HG02642 (cell line): ENCODE results near the gene TMEM151B.
"Not testable (repeated sequence)": the region's sequence is repeated elsewhere in the genome, so short reads cannot be mapped to it uniquely, and the experiment has no call there.

ENCODE experiments used
- ATAC-seq: cut with Tn5 transposase; IDR thresholded peaks from one replicate; pipeline ENCODE4 v1.9.1; 2021; ENCODE audit warnings: mild to moderate bottlenecking; ENCODE audit not compliant: unreplicated experiment, poor library complexity

The TMEM151B gene

GRCh38 chr6:44317136-44317631 lies 46.9 kb downstream of the TMEM151B start:
- not testable (repeated sequence) for ATAC-seq

DNA sequence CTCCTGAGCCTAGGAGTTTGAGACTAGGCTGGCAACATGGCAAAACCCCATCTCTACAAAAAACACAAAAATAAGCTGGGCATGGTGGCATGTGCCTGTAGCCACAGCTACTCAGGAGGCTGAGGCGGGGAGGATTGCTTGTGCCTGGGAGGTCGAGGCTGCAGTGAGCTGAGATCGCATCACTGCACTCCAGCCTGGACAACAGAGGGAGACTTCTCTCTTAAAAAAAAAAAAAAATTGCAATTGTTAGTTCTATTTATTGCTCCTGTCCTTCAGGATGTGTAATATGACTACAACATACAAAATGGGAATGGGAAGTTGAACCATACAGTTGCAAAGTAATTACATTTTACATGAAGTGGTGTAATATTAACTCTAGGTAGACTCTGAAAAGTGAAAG lies 51.0 kb downstream of the TMEM151B start:
- no peak for ATAC-seq

DNA sequence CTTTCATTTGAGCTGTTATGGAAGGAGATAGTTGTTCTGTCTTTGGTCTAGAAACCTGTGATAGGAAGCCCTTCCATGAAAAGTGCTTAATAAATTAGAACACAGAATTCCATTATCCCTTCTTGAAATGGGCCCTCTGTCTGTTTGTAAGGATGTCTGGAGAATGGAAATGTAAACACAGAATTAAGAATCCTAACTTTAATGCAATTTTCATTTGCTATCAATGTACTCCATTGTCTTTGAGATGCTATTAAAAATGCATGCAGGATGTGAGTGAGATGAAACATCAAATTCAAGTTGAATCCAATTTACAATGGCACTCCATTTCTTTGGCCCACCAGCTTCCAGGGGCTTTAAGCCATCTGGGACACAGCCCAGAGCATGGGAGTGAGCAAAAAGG lies 56.8 kb downstream of the TMEM151B start:
- no peak for ATAC-seq

DNA sequence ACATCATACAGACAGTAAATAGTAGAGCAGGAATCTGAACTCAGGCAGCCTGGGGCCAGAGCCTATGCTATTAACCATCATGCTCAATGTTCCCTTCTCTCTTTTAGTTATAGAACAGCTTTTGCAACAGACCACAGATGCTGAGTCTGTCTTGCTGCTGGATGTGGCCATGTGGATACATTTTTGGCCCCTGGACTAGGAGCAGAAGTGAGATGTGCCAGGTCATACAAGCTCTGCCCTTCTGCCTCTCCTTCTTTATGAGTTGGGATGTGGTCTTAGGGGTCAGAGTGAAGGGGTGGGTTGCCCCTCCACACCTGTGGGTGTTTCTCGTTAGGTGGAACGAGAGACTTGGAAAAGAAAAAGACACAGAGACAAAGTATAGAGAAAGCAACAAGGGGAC lies 57.5 kb downstream of the TMEM151B start:
- ATAC-seq: no peak

DNA sequence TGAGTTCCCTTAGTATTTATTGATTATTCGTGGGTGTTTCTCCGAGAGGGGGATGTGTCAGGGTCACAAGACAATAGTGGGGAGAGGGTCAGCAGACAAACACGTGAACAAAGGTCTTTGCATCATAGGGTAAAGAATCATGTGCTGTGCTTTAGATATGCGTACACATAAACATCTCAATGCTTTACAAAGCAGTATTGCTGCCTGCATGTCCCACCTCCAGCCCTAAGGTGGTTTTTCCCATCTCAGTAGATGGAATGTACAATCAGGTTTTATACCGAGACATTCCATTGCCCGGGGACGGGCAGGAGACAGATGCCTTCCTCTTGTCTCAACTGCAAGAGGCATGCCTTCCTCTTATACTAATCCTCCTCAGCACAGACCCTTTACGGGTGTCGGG lies 58.0 kb downstream of the TMEM151B start:
- not testable (repeated sequence) for ATAC-seq

- ATAC-seq: no peak
These were observed 59.6 kb downstream of the TMEM151B start for GRCh38 chr6:44329858-44330257.

GRCh38 chr6:44332585-44332984 lies 62.3 kb downstream of the TMEM151B start:
- no peak for ATAC-seq

- no peak for ATAC-seq
These were observed 63.1 kb downstream of the TMEM151B start for GRCh38 chr6:44333273-44333919.

- ATAC-seq: no peak
These were observed 63.7 kb downstream of the TMEM151B start for GRCh38 chr6:44333942-44334341.

GRCh38 chr6:44335631-44336030 lies 65.4 kb downstream of the TMEM151B start:
- no peak for ATAC-seq

DNA sequence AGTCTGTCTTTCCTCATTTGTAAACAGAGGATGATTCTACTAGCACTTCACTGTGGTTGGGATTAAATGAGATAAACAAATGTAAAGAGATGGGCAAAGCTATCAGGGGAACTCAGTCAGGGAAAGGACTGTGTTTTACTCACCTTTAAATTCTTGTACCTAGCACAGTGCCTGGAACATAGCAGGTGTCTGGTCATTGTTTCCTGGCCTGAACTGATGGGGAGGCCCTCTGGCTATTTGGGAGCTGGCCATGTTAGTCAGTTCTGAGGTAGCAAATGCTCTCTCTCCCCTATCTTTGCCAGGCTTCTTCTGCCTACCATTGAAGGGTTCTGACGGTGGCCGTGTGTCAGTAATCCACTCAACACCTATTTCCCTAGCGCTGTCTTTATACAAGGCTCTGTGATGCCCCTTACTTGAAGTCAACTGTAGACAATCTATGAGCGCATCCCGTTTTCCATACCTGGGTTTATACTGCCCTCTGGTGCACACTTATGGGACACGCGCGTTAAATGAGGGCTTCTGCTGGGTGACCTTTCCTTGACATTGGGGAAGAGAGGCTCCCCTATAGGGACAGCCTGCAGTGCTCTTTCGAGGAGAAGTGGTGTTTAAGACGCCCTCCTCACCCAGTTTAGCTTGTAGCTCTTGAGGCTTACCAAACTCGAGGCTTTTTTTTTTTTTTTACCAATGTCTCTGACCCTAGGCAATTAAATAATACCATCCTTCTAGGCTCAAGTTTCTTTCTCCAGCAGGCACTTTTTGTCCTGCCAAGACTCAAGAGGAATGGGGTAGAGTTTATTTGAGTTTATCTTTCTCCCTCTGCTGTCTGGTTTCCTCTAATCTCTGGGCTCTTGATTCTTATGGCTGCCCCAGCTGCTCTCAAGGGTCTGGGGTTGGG lies 68.2 kb downstream of the TMEM151B start:
- peak; percentile 64 for ATAC-seq

GRCh38 chr6:44339301-44339700 lies 69.1 kb downstream of the TMEM151B start:
- ATAC-seq: no peak

DNA sequence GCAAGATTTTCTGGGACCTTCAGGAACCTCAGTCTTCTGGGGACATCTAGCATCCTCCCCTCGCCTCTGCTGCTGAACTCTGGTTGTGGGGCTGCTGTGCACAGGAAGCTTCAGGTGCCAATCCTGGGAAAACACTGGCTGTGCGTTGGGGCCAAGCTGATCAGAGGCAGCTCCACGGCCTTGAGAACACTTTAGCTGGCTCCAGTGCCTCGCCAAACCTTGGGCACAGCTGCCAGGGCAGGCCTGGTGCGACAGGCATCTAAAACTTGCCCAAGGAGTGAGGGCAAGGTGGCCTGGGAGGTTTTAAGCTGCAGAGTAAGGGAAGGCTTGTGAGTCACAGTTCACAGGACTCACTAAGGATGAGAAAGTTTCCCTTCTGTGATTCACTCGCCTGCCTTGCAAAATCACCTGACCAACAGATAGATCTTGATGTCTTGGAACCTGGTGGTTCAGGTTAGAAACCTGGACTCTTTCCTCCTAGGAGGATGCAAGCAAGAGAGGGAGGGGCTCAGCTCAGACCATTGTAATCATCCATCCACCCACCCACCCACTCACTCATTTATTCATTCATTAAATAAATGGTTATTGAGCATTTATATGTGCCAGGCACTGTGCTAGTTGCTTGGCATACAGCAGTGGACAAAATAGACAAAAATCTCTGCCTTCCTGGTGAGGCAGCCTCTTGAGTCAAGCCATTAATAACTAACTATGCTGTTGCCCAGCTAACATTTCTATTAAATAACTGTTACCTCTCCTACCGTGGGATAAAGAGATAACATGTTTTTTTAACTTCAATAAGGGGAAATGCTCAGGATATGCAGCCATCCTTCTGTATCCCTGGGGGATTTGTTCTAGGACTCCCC lies 69.7 kb downstream of the TMEM151B start:
- ATAC-seq: no peak

GRCh38 chr6:44341095-44341890 lies 71.0 kb downstream of the TMEM151B start:
- no peak for ATAC-seq

- no peak for ATAC-seq
These were observed 71.8 kb downstream of the TMEM151B start for GRCh38 chr6:44342052-44342451.

DNA sequence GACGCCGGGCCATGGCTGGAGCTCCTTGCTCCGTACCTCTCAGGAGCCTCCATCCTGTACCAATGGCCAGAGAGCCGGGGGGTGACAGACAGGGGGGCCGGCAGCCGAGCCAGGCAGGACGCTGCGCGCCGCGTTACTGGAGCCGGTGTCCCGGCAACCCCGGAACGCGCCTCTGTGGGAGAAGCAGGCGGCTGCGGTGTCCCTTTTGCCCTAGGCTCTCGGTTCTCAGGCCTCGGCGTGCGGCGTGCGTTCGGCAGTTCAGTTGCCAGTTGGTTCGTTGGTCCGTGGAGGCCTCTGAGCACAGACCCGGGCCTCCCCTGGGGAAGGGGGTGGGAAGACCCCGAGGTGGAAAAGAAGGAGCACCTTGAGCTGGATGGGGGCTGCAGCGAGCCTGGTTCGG lies 72.2 kb downstream of the TMEM151B start, which contains the start of gene SPATS1:
Gene SPATS1, plus strand, starts transcription at position 162 of the 400 bp plus-strand sequence. CDS start 446 bp downstream, outside the sequence.
- no peak for ATAC-seq

GRCh38 chr6:44346818-44347217 lies 76.6 kb downstream of the TMEM151B start:
- ATAC-seq: not testable (repeated sequence)

DNA sequence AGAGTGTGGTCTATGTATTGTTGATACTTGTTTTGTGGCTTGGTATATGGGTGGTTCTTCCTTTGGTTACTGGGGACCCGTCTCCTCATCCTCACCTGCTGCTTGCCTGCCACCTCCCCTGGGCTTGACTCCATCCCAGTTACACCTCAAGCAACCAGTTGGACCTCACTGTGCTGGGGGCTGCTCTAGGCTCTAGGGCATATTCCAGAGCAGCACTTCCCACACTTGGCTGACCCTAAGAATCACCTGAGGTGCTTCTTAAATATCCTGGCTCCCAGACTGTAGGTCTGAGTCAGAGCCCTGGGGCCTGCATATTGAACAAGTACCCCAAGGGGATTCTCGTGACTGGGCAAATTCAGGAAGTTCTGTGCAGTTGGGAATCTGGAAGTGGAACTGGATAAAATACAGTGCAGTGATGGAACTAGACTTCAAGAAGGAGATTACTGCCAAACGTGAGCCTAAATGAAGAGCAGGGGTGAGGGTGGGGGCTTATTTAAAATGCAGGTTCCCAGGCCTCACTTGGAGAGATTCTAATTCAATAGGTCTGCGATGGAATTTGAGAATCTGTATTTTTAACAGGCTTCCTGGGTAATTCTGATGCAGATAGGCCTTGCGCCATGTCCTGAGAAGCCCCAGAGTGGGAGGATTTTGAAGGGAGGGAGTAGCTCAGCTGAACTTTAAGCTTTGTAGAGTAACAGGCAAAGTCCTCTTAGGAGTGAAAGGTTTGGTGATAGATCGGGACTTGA lies 79.8 kb downstream of the TMEM151B start:
- no peak for ATAC-seq

DNA sequence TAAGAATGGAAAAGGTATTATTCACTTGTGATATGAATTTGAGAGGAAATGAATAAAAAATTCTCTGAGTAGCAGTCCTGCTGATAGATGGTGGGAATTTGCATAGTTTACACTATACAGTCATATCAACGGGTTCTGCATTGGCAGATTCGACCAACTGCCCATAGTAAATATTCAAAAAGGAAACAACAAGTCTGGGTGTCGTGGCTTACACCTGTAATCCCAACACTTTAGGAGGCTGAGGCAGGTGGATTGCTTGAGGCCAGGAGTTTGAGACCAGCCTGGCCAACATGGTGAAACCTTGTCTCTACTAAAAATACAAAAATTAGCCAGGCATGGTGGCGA lies 80.4 kb downstream of the TMEM151B start:
- ATAC-seq: not testable (repeated sequence)
